PC-3 (cell line): Measurements from ENCODE around the gene ETHE1. TPM values are rescaled to one million over a fixed set of nuclear protein-coding genes. Genes with fewer than 3 reads are reported as not detected.

ENCODE experiments used
- ATAC-seq: fragments of 200-7000 bp; cut with Tn5 transposase; 2 replicates; pipeline ENCODE4 v1.9.1; 2020; ENCODE audit warnings: mild to moderate bottlenecking, moderate library complexity
- BruUV-seq: library from RNA; stranded (reverse); fragments of 400-500 nt; replicated peaks from 2 replicates; lab custom pipeline; 2021; lab: Mats Ljungman, UMichigan
- CTCF ChIA-PET: fragments of 300-600 bp; sonication (Branson Sonifier 250); formaldehyde crosslinking; loops from one replicate; lab custom pipeline; 2022; ENCODE audit warnings: antibody characterized with exemption; lab: Charles Lee
- POLR2A ChIA-PET: fragments of 300-600 bp; sonication (Branson Sonifier 250); formaldehyde crosslinking; loops from one replicate; lab custom pipeline; 2022; ENCODE audit warnings: antibody characterized with exemption; ENCODE audit not compliant: unreplicated experiment; lab: Charles Lee
- DNase-seq: peaks from one replicate; pipeline ENCODE4 v3.0.0-alpha.2; 2015
- H2AFZ ChIP-seq: fragments of 300-600 bp; sonication (generic); 2 replicates; pipeline ENCODE4 v1.6.0; 2016; ENCODE audit warnings: antibody characterized with exemption, low read length
- H3F3A ChIP-seq: fragments of 300-600 bp; sonication (generic); one replicate; pipeline ENCODE4 v1.6.0; 2017; ENCODE audit warnings: antibody characterized with exemption, low read length, control low read depth, mild to moderate bottlenecking; ENCODE audit not compliant: unreplicated experiment
- H3K27ac ChIP-seq: fragments of 300-600 bp; sonication (generic); 2 replicates; pipeline ENCODE4 v1.5.1; 2016; ENCODE audit warnings: mild to moderate bottlenecking, low read length
- H3K27me3 ChIP-seq: fragments of 300-600 bp; sonication (generic); 2 replicates; pipeline ENCODE4 v1.6.1; 2016; ENCODE audit warnings: low read length, mixed read lengths
- H3K36me3 ChIP-seq: fragments of 300-600 bp; sonication (generic); 2 replicates; pipeline ENCODE4 v1.6.1; 2016; ENCODE audit warnings: low read depth, mixed run types, low read length, mixed read lengths
- H3K4me1 ChIP-seq: fragments of 300-600 bp; sonication (generic); 2 replicates; pipeline ENCODE4 v1.5.1; 2016; ENCODE audit warnings: low read length; ENCODE audit not compliant: insufficient read depth
- H3K4me2 ChIP-seq: fragments of 300-600 bp; sonication (generic); 2 replicates; pipeline ENCODE4 v1.6.0; 2016; ENCODE audit warnings: low read length
- H3K4me3 ChIP-seq: fragments of 300-600 bp; sonication (generic); 2 replicates; pipeline ENCODE4 v1.5.1; 2016; ENCODE audit warnings: mild to moderate bottlenecking, low read length, mixed read lengths
- H3K79me2 ChIP-seq: fragments of 300-600 bp; sonication (generic); 2 replicates; pipeline ENCODE4 v1.6.1; 2017; ENCODE audit warnings: low read length, mixed read lengths
- H3K9ac ChIP-seq: fragments of 300-600 bp; sonication (generic); 2 replicates; pipeline ENCODE4 v1.6.0; 2016; ENCODE audit warnings: mild to moderate bottlenecking, low read length
- H3K9me2 ChIP-seq: fragments of 300-600 bp; sonication (generic); replicated peaks from 2 replicates; pipeline ENCODE4 v1.6.1; 2016; ENCODE audit warnings: mixed run types, low read length, mixed read lengths
- H3K9me3 ChIP-seq: fragments of 300-600 bp; sonication (generic); 2 replicates; pipeline ENCODE4 v1.6.1; 2016; ENCODE audit warnings: low read length, mixed read lengths
- H4K20me1 ChIP-seq: fragments of 300-600 bp; sonication (generic); 2 replicates; pipeline ENCODE4 v1.6.1; 2016; ENCODE audit warnings: low read length, mixed read lengths
- CTCF ChIP-seq: fragments of 300-600 bp; sonication (generic); conservative IDR thresholded peaks from 2 replicates; pipeline ENCODE4 v1.5.1; 2017; ENCODE audit warnings: antibody characterized with exemption, low read depth, mild to moderate bottlenecking, low read length
- EZH2 ChIP-seq: fragments of 300-600 bp; sonication (generic); IDR thresholded peaks from one replicate; pipeline ENCODE4 v1.6.1; 2017; ENCODE audit warnings: antibody characterized with exemption, mild to moderate bottlenecking, low read length; ENCODE audit not compliant: unreplicated experiment
- EZH2phosphoT487 ChIP-seq: fragments of 300-600 bp; sonication (generic); IDR thresholded peaks from 2 replicates; pipeline ENCODE4 v1.6.1; 2018; ENCODE audit warnings: mild to moderate bottlenecking, antibody characterized with exemption, low read length, borderline replicate concordance
- intact Hi-C: fragments of 100-400 bp; cut with micrococcal nuclease; formaldehyde crosslinking; loops from 2 replicates; pipeline ENCODE4 v1.9.0; 2023
- total RNA-seq: library from RNA; depleted of rRNA; stranded (reverse); fragments of >200 nt; gene quantifications from 2 replicates; pipeline ENCODE4 v1.2.3, GENCODE V29; 2014

Gene ETHE1
- total RNA-seq, 1 experiment from 2014 or later = 34.2 TPM

- BruUV-seq = no TSS peak
- H3F3A ChIP-seq = no peaks in the 10 kb centered on the region
- POLR2A ChIA-PET = no interaction called here
- peaks cover 67% of the 10 kb centered on the region for H3K4me1 ChIP-seq
- no peaks in the 10 kb centered on the region for H3K9me2 ChIP-seq
- no peaks in the 10 kb centered on the region for H3K9me3 ChIP-seq
- intact Hi-C loops = no loop called here
- no peaks in the 10 kb centered on the region for H3K27me3 ChIP-seq
- no peaks in the 10 kb centered on the region for H3K36me3 ChIP-seq
- 0 out of 2 replicates have a peak, but pooled peaks cover 9% of the 10 kb centered on the region for H3K79me2 ChIP-seq
- H3K9ac ChIP-seq = peak overlapping the region; percentile 77
- H2AFZ ChIP-seq = no peak overlapping the region
- TF ChIP-seq EZH2 (no peak), CTCF (no peak), EZH2phosphoT487 (no peak)
- H3K27ac ChIP-seq = peak overlapping the region; percentile 97
- no peak overlapping the region for H3K4me3 ChIP-seq
- H3K4me2 ChIP-seq = 0 out of 2 replicates have a peak overlapping the region, but pooled peaks have one; percentile 66
- no peak for ATAC-seq
- CTCF ChIA-PET = no interaction called here
- no peak for DNase-seq
- H4K20me1 ChIP-seq = no peaks in the 10 kb centered on the region
These were observed 60.2 kb downstream of the ETHE1 start for GRCh38 chr19:43466793-43467192.

- Histone ChIP-seq H3K4me3 (peak within 1 kb of the TSS; percentile 81), H2AFZ (no peak within 1 kb of the TSS), H3K27me3 (no peaks in the 10 kb centered on the region), H3K36me3 (no peaks in the 10 kb centered on the region), H3K9ac (peak within 1 kb of the TSS; percentile 90), H3K9me2 (no peaks in the 10 kb centered on the region), H3F3A (no peaks in the 10 kb centered on the region), H3K27ac (peak within 1 kb of the TSS; percentile 86), H4K20me1 (no peaks in the 10 kb centered on the region), H3K9me3 (no peaks in the 10 kb centered on the region), H3K79me2 (0 out of 2 replicates have a peak, but pooled peaks cover 9% of the 10 kb centered on the region), H3K4me1 (peaks cover 58% of the 10 kb centered on the region), H3K4me2 (peak within 1 kb of the TSS; percentile 95)
- ChIA-PET POLR2A (no interaction called here), CTCF (interaction anchor here (0.9 kb wide), 1 partner anchor 19 kb away, joined by 5 read pairs; no protein-coding TSS in a partner anchor)
- ATAC-seq = peak; percentile 30
- no TSS peak for BruUV-seq
- peak; percentile 93 for DNase-seq
- TF ChIP-seq EZH2 (no peak), CTCF (no peak), EZH2phosphoT487 (no peak)
- intact Hi-C loops = no loop called here
These were observed 61.4 kb downstream of the ETHE1 start, which contains the start of gene LYPD3 for GRCh38 chr19:43465468-43466120. TSS of gene LYPD3 (minus strand) at chr19:43465608. CDS start at chr19:43465571, 37 bp downstream.

GRCh38 chr19:43464134-43464775 lies 62.7 kb downstream of the ETHE1 start:
- TF ChIP-seq EZH2phosphoT487 = no peak
- Histone ChIP-seq H3F3A (no peaks in the 10 kb centered on the region), H3K4me1 (peaks cover 49% of the 10 kb centered on the region), H3K9me2 (no peaks in the 10 kb centered on the region), H3K9me3 (no peaks in the 10 kb centered on the region), H4K20me1 (no peaks in the 10 kb centered on the region), H3K9ac (peak overlapping the region; percentile 90), H3K4me2 (peak overlapping the region; percentile 95), H3K27ac (peak overlapping the region; percentile 86), H3K27me3 (no peaks in the 10 kb centered on the region), H3K36me3 (no peaks in the 10 kb centered on the region), H3K4me3 (peak overlapping the region; percentile 81), H3K79me2 (0 out of 2 replicates have a peak, but pooled peaks cover 9% of the 10 kb centered on the region), H2AFZ (peak overlapping the region; percentile 89)
- POLR2A ChIA-PET = no interaction called here
- intact Hi-C loops = loop anchor here (5.0 kb wide), 1 partner anchor 38 kb away; the partner anchor contains the start of gene PHLDB3
- TSS peak; percentile 17 for BruUV-seq
- DNase-seq (no peak), ATAC-seq (peak; percentile 37)
- CTCF ChIA-PET = interaction anchor here (1.0 to 1.4 kb wide), 2 partner anchors 17 to 55 kb away, joined by 3 to 9 read pairs; no protein-coding TSS in a partner anchor
